Activated CD8-positive, alpha-beta T cell treated with anti-CD3 and anti-CD28 coated beads for 36 hours (primary cell): Measurements from ENCODE around the gene ADNP. TPM values are rescaled to one million over a fixed set of nuclear protein-coding genes. Genes with fewer than 3 reads are reported as not detected.

Experiments
- ATAC-seq: fragments of 200-7000 bp; cut with Tn5 transposase; one replicate; pipeline ENCODE4 v1.10.0; 2021; ENCODE audit warnings: mild to moderate bottlenecking, moderate library complexity
- CTCF ChIA-PET: fragments of 350-600 bp; sonication (Branson Sonifier 250); formaldehyde crosslinking; loops from one replicate; lab custom pipeline; 2021; ENCODE audit warnings: antibody characterized with exemption; lab: Charles Lee
- POLR2A ChIA-PET: fragments of 350-600 bp; sonication (Branson Sonifier 250); formaldehyde crosslinking; loops from one replicate; lab custom pipeline; 2021; ENCODE audit warnings: antibody characterized with exemption; lab: Charles Lee
- DNase-seq: peaks from one replicate; pipeline ENCODE4 v3.0.0-alpha.2; 2020
- H3K27ac Mint-ChIP-seq: one replicate; pipeline ENCODE4 v1.8.0; 2021; ENCODE audit warnings: mild to moderate bottlenecking, mixed read lengths
- H3K27me3 Mint-ChIP-seq: one replicate; pipeline ENCODE4 v1.8.0; 2021; ENCODE audit warnings: mixed read lengths
- H3K36me3 Mint-ChIP-seq: one replicate; pipeline ENCODE4 v1.8.0; 2021; ENCODE audit warnings: low read depth, mixed read lengths
- H3K4me1 Mint-ChIP-seq: one replicate; pipeline ENCODE4 v1.8.0; 2021; ENCODE audit warnings: low read depth, mixed read lengths
- H3K4me3 Mint-ChIP-seq: one replicate; pipeline ENCODE4 v1.8.0; 2021; ENCODE audit warnings: mild to moderate bottlenecking, moderate library complexity, mixed read lengths
- H3K9me3 Mint-ChIP-seq: one replicate; pipeline ENCODE4 v1.8.0; 2021; ENCODE audit warnings: mixed read lengths
- CTCF ChIP-seq: fragments of 200-600 bp; IDR thresholded peaks from one replicate; pipeline ENCODE4 v1.8.0; 2022; ENCODE audit warnings: antibody characterized with exemption, mild to moderate bottlenecking
- intact Hi-C: fragments of 100-400 bp; cut with micrococcal nuclease; formaldehyde crosslinking; loops from one replicate; pipeline ENCODE4 v1.10.0; 2022
- total RNA-seq, 2 experiments: library from RNA; stranded (reverse); gene quantifications; one replicate each; pipeline ENCODE4 v1.2.3, GENCODE V29; 2021

ADNP gene
- total RNA-seq, 2 experiments from 2014 or later = 58.9 to 60.0 TPM

GRCh38 chr20:50855498-50856474 is 75.5 kb downstream of the ADNP start:
- Mint-ChIP-seq H3K27me3 (no peaks in the 10 kb centered on the region), H3K36me3 (no peaks in the 10 kb centered on the region), H3K4me3 (no peak overlapping the region), H3K9me3 (no peaks in the 10 kb centered on the region), H3K27ac (no peak overlapping the region), H3K4me1 (peaks cover 4% of the 10 kb centered on the region)
- DNase-seq = no peak
- POLR2A ChIA-PET = no interaction called here
- TF ChIP-seq CTCF = no peak
- CTCF ChIA-PET = interaction anchor here (1.2 kb wide), 1 partner anchor 61 kb away, joined by 4 read pairs; the partner anchor contains the start of gene BCAS4
- no peak for ATAC-seq
- intact Hi-C loops = no loop called here

- H3K27me3 Mint-ChIP-seq = no peaks in the 10 kb centered on the region
- H3K36me3 Mint-ChIP-seq = no peaks in the 10 kb centered on the region
- intact Hi-C loops = no loop called here
- no peak for TF ChIP-seq CTCF
- peaks cover 11% of the 10 kb centered on the region for H3K4me1 Mint-ChIP-seq
- ChIA-PET CTCF (interaction anchor here (0.7 kb wide), 1 partner anchor 12 kb away, joined by 3 read pairs; no protein-coding TSS in a partner anchor), POLR2A (interaction anchor here (1.2 kb wide), 1 partner anchor 60 kb away, joined by 3 read pairs; the partner anchor contains the start of gene BCAS4)
- ATAC-seq (no peak), DNase-seq (no peak)
- H3K27ac Mint-ChIP-seq = no peak overlapping the region
- no peak overlapping the region for H3K4me3 Mint-ChIP-seq
- no peaks in the 10 kb centered on the region for H3K9me3 Mint-ChIP-seq
Measured at GRCh38 chr20:50854506-50855249, 76.6 kb downstream of the ADNP start.

GRCh38 chr20:50852085-50852484 is 79.2 kb downstream of the ADNP start:
- Mint-ChIP-seq H3K27ac (no peak overlapping the region), H3K4me1 (peaks cover 14% of the 10 kb centered on the region), H3K4me3 (no peak overlapping the region), H3K27me3 (no peaks in the 10 kb centered on the region), H3K36me3 (no peaks in the 10 kb centered on the region), H3K9me3 (no peaks in the 10 kb centered on the region)
- intact Hi-C loops = no loop called here
- CTCF ChIA-PET = no interaction called here
- POLR2A ChIA-PET = no interaction called here
- DNase-seq = no peak
- TF ChIP-seq CTCF = no peak
- no peak for ATAC-seq

- ChIA-PET POLR2A (interaction anchor here (1.1 kb wide), 1 partner anchor 32 kb away, joined by 3 read pairs; no protein-coding TSS in a partner anchor), CTCF (interaction anchor here (1.3 kb wide), 1 partner anchor 56 kb away, joined by 4 read pairs; the partner anchor contains the start of gene BCAS4)
- H3K36me3 Mint-ChIP-seq = no peaks in the 10 kb centered on the region
- H3K4me1 Mint-ChIP-seq = peaks cover 14% of the 10 kb centered on the region
- no peaks in the 10 kb centered on the region for H3K9me3 Mint-ChIP-seq
- DNase-seq (peak; percentile 20), ATAC-seq (peak; percentile 46)
- H3K27me3 Mint-ChIP-seq = no peaks in the 10 kb centered on the region
- intact Hi-C loops = no loop called here
- H3K27ac Mint-ChIP-seq = peak overlapping the region; percentile 26
- TF ChIP-seq CTCF = no peak
- H3K4me3 Mint-ChIP-seq = no peak overlapping the region
Measured at GRCh38 chr20:50850721-50851286, 80.4 kb downstream of the ADNP start.
